Measurements from ENCODE around the gene CRB1.

DNA sequence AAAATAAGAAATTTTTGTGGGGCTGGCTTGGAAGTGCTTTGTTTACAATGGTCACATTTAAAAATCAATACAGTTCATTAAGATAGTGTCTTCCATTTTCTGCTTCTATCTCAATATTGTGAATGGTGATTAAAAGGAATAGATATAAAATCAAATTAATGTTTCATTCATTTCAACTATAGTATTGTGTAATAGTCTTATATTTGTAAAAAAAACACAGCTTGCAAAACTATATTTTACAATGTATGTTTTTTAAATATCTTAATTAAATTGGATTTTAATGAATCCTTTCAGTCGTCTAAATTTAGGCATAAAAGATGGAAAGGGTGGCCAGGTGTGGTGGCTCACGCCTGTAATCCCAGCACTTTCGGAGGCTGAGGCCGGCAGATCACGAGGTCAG is 63.5 kb downstream of the CRB1 start:
- no peak for TF ChIP-seq EZH2 (IDR thresholded peaks at IDR 0.05; ENCODE audit: low read depth, unreplicated experiment)
- TF ChIP-seq, protein P1, sequence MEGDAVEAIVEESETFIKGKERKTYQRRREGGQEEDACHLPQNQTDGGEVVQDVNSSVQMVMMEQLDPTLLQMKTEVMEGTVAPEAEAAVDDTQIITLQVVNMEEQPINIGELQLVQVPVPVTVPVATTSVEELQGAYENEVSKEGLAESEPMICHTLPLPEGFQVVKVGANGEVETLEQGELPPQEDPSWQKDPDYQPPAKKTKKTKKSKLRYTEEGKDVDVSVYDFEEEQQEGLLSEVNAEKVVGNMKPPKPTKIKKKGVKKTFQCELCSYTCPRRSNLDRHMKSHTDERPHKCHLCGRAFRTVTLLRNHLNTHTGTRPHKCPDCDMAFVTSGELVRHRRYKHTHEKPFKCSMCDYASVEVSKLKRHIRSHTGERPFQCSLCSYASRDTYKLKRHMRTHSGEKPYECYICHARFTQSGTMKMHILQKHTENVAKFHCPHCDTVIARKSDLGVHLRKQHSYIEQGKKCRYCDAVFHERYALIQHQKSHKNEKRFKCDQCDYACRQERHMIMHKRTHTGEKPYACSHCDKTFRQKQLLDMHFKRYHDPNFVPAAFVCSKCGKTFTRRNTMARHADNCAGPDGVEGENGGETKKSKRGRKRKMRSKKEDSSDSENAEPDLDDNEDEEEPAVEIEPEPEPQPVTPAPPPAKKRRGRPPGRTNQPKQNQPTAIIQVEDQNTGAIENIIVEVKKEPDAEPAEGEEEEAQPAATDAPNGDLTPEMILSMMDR (conservative IDR thresholded peaks at IDR 0.05; ENCODE audit: low read depth in 2 of 2), result no peak
- no peak for TF ChIP-seq POLR2AphosphoS5 (IDR thresholded peaks at IDR 0.05; ENCODE audit: low read depth)
- no peak for TF ChIP-seq CREB1 (CRISPR knock-in tag; IDR thresholded peaks at IDR 0.05; ENCODE audit: low read depth)
- TF ChIP-seq ZNF114 (CRISPR knock-in tag; IDR thresholded peaks at IDR 0.05), result no peak
- TF ChIP-seq, protein P2, sequence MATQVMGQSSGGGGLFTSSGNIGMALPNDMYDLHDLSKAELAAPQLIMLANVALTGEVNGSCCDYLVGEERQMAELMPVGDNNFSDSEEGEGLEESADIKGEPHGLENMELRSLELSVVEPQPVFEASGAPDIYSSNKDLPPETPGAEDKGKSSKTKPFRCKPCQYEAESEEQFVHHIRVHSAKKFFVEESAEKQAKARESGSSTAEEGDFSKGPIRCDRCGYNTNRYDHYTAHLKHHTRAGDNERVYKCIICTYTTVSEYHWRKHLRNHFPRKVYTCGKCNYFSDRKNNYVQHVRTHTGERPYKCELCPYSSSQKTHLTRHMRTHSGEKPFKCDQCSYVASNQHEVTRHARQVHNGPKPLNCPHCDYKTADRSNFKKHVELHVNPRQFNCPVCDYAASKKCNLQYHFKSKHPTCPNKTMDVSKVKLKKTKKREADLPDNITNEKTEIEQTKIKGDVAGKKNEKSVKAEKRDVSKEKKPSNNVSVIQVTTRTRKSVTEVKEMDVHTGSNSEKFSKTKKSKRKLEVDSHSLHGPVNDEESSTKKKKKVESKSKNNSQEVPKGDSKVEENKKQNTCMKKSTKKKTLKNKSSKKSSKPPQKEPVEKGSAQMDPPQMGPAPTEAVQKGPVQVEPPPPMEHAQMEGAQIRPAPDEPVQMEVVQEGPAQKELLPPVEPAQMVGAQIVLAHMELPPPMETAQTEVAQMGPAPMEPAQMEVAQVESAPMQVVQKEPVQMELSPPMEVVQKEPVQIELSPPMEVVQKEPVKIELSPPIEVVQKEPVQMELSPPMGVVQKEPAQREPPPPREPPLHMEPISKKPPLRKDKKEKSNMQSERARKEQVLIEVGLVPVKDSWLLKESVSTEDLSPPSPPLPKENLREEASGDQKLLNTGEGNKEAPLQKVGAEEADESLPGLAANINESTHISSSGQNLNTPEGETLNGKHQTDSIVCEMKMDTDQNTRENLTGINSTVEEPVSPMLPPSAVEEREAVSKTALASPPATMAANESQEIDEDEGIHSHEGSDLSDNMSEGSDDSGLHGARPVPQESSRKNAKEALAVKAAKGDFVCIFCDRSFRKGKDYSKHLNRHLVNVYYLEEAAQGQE (IDR thresholded peaks at IDR 0.05; ENCODE audit: unreplicated experiment), result no peak
- TF ChIP-seq, protein P3, sequence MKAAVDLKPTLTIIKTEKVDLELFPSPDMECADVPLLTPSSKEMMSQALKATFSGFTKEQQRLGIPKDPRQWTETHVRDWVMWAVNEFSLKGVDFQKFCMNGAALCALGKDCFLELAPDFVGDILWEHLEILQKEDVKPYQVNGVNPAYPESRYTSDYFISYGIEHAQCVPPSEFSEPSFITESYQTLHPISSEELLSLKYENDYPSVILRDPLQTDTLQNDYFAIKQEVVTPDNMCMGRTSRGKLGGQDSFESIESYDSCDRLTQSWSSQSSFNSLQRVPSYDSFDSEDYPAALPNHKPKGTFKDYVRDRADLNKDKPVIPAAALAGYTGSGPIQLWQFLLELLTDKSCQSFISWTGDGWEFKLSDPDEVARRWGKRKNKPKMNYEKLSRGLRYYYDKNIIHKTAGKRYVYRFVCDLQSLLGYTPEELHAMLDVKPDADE (IDR thresholded peaks at IDR 0.05), result no peak
- TF ChIP-seq EZH2phosphoT487 (IDR thresholded peaks at IDR 0.05; ENCODE audit: unreplicated experiment), result no peak
- no peak for TF ChIP-seq ZNF331 (CRISPR knock-in tag; IDR thresholded peaks at IDR 0.05; ENCODE audit: low read depth)
- TF ChIP-seq NANOG (IDR thresholded peaks at IDR 0.05; ENCODE audit: borderline replicate concordance), result no peak
- TF ChIP-seq JUNB (IDR thresholded peaks at IDR 0.05; ENCODE audit: unreplicated experiment), result no peak
- no peak for TF ChIP-seq STAT1 (IDR thresholded peaks at IDR 0.05; ENCODE audit: unreplicated experiment)
- TF ChIP-seq, protein P4, sequence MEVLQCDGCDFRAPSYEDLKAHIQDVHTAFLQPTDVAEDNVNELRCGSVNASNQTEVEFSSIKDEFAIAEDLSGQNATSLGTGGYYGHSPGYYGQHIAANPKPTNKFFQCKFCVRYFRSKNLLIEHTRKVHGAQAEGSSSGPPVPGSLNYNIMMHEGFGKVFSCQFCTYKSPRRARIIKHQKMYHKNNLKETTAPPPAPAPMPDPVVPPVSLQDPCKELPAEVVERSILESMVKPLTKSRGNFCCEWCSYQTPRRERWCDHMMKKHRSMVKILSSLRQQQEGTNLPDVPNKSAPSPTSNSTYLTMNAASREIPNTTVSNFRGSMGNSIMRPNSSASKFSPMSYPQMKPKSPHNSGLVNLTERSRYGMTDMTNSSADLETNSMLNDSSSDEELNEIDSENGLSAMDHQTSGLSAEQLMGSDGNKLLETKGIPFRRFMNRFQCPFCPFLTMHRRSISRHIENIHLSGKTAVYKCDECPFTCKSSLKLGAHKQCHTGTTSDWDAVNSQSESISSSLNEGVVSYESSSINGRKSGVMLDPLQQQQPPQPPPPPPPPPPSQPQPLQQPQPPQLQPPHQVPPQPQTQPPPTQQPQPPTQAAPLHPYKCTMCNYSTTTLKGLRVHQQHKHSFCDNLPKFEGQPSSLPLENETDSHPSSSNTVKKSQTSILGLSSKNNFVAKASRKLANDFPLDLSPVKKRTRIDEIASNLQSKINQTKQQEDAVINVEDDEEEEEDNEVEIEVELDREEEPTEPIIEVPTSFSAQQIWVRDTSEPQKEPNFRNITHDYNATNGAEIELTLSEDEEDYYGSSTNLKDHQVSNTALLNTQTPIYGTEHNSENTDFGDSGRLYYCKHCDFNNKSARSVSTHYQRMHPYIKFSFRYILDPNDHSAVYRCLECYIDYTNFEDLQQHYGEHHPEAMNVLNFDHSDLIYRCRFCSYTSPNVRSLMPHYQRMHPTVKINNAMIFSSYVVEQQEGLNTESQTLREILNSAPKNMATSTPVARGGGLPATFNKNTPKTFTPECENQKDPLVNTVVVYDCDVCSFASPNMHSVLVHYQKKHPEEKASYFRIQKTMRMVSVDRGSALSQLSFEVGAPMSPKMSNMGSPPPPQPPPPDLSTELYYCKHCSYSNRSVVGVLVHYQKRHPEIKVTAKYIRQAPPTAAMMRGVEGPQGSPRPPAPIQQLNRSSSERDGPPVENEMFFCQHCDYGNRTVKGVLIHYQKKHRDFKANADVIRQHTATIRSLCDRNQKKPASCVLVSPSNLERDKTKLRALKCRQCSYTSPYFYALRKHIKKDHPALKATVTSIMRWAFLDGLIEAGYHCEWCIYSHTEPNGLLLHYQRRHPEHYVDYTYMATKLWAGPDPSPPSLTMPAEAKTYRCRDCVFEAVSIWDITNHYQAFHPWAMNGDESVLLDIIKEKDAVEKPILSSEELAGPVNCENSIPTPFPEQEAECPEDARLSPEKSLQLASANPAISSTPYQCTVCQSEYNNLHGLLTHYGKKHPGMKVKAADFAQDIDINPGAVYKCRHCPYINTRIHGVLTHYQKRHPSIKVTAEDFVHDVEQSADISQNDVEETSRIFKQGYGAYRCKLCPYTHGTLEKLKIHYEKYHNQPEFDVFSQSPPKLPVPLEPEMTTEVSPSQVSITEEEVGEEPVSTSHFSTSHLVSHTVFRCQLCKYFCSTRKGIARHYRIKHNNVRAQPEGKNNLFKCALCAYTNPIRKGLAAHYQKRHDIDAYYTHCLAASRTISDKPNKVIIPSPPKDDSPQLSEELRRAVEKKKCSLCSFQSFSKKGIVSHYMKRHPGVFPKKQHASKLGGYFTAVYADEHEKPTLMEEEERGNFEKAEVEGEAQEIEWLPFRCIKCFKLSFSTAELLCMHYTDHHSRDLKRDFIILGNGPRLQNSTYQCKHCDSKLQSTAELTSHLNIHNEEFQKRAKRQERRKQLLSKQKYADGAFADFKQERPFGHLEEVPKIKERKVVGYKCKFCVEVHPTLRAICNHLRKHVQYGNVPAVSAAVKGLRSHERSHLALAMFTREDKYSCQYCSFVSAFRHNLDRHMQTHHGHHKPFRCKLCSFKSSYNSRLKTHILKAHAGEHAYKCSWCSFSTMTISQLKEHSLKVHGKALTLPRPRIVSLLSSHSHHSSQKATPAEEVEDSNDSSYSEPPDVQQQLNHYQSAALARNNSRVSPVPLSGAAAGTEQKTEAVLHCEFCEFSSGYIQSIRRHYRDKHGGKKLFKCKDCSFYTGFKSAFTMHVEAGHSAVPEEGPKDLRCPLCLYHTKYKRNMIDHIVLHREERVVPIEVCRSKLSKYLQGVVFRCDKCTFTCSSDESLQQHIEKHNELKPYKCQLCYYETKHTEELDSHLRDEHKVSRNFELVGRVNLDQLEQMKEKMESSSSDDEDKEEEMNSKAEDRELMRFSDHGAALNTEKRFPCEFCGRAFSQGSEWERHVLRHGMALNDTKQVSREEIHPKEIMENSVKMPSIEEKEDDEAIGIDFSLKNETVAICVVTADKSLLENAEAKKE (CRISPR knock-in tag; IDR thresholded peaks at IDR 0.05), result no peak
